BE2C (cell line): ENCODE measurements around the gene TEX53.

Source experiments
- DNase-seq: peaks from one replicate; pipeline ENCODE4 v3.0.0-alpha.2; 2020
- H3K27me3 ChIP-seq: fragments of 250-450 bp; sonication (Bioruptor Pico); 2 replicates; pipeline ENCODE4 v1.5.1; 2020; ENCODE audit warnings: mild to moderate bottlenecking
- H3K36me3 ChIP-seq: fragments of 250-450 bp; sonication (Bioruptor Pico); 2 replicates; pipeline ENCODE4 v1.5.1; 2020; ENCODE audit warnings: mild to moderate bottlenecking
- H3K4me1 ChIP-seq: fragments of 250-450 bp; sonication (Bioruptor Pico); 2 replicates; pipeline ENCODE4 v1.5.1; 2020
- H3K4me3 ChIP-seq: 2 replicates; pipeline ENCODE4 v1.5.1; 2011; ENCODE audit warnings: low read depth, low read length
- H3K9me3 ChIP-seq: fragments of 250-450 bp; sonication (Bioruptor Pico); 2 replicates; pipeline ENCODE4 v1.5.1; 2020
- CTCF ChIP-seq: IDR thresholded peaks from 2 replicates; pipeline ENCODE4 v1.5.1; 2012; ENCODE audit warnings: mild to moderate bottlenecking, low read depth, low read length

Gene TEX53

GRCh38 chr9:114627553-114627952, 30.1 kb downstream of the TEX53 start:
- H3K36me3 ChIP-seq, result peaks cover 13% of the 10 kb centered on the region
- no peak for DNase-seq
- no peaks in the 10 kb centered on the region for H3K27me3 ChIP-seq
- H3K4me1 ChIP-seq, result no peaks in the 10 kb centered on the region
- TF ChIP-seq CTCF, result no peak
- H3K9me3 ChIP-seq, result no peaks in the 10 kb centered on the region
- no peak overlapping the region for H3K4me3 ChIP-seq

- H3K27me3 ChIP-seq, result no peaks in the 10 kb centered on the region
- no peaks in the 10 kb centered on the region for H3K4me1 ChIP-seq
- TF ChIP-seq CTCF, result no peak
- DNase-seq, result no peak
- H3K9me3 ChIP-seq, result no peaks in the 10 kb centered on the region
- H3K4me3 ChIP-seq, result no peak overlapping the region
- peaks cover 15% of the 10 kb centered on the region for H3K36me3 ChIP-seq
Measured at GRCh38 chr9:114626415-114627020, 31.1 kb downstream of the TEX53 start.

- TF ChIP-seq CTCF, result no peak
- Histone ChIP-seq H3K27me3 (no peaks in the 10 kb centered on the region), H3K9me3 (no peaks in the 10 kb centered on the region), H3K4me1 (no peaks in the 10 kb centered on the region), H3K4me3 (no peak overlapping the region), H3K36me3 (peaks cover 6% of the 10 kb centered on the region)
- DNase-seq, result no peak
Measured at GRCh38 chr9:114624677-114625076, 32.9 kb downstream of the TEX53 start.

- no peak for TF ChIP-seq CTCF
- H3K36me3 ChIP-seq, result peaks cover 8% of the 10 kb centered on the region
- no peaks in the 10 kb centered on the region for H3K9me3 ChIP-seq
- no peak for DNase-seq
- no peak overlapping the region for H3K4me3 ChIP-seq
- H3K27me3 ChIP-seq, result no peaks in the 10 kb centered on the region
- no peaks in the 10 kb centered on the region for H3K4me1 ChIP-seq
Measured at GRCh38 chr9:114621975-114622609, 35.5 kb downstream of the TEX53 start.

- no peak overlapping the region for H3K4me3 ChIP-seq
- no peaks in the 10 kb centered on the region for H3K27me3 ChIP-seq
- DNase-seq, result no peak
- peaks cover 8% of the 10 kb centered on the region for H3K36me3 ChIP-seq
- no peak for TF ChIP-seq CTCF
- no peaks in the 10 kb centered on the region for H3K4me1 ChIP-seq
- no peaks in the 10 kb centered on the region for H3K9me3 ChIP-seq
Measured at GRCh38 chr9:114621561-114621960, 36.0 kb downstream of the TEX53 start.

GRCh38 chr9:114619191-114619761, 38.3 kb downstream of the TEX53 start:
- Histone ChIP-seq H3K27me3 (no peaks in the 10 kb centered on the region), H3K4me3 (no peak overlapping the region), H3K4me1 (no peaks in the 10 kb centered on the region), H3K9me3 (no peaks in the 10 kb centered on the region), H3K36me3 (peaks cover 7% of the 10 kb centered on the region)
- no peak for TF ChIP-seq CTCF
- no peak for DNase-seq
